Trophoblast cell (in vitro differentiated cells and primary cell): Measurements from ENCODE around the gene COL4A4.

Experiments used
- DNase-seq, 2 donors: peaks; one replicate each; pipeline ENCODE4 v3.0.0-alpha.2; 2016
- H2AFZ ChIP-seq: 2 replicates; pipeline ENCODE4 v1.6.1; 2013; ENCODE audit warnings: low read length, moderate library complexity, mild to moderate bottlenecking; ENCODE audit not compliant: insufficient read depth, poor library complexity
- H2AK5ac ChIP-seq: 2 replicates; pipeline ENCODE4 v1.6.1; 2013; ENCODE audit warnings: mild to moderate bottlenecking, low read length
- H2BK120ac ChIP-seq: 2 replicates; pipeline ENCODE4 v1.6.1; 2013; ENCODE audit warnings: low read length, mild to moderate bottlenecking, moderate library complexity; ENCODE audit not compliant: insufficient read depth, poor library complexity
- H2BK12ac ChIP-seq: 2 replicates; pipeline ENCODE4 v1.6.1; 2013; ENCODE audit warnings: mild to moderate bottlenecking, low read length, moderate library complexity
- H2BK5ac ChIP-seq: 2 replicates; pipeline ENCODE4 v1.6.1; 2013; ENCODE audit warnings: low read length, low read depth, moderate library complexity, mild to moderate bottlenecking; ENCODE audit not compliant: poor library complexity
- H3K14ac ChIP-seq: 2 replicates; pipeline ENCODE4 v1.6.1; 2013; ENCODE audit warnings: mild to moderate bottlenecking, low read length
- H3K18ac ChIP-seq: 2 replicates; pipeline ENCODE4 v1.6.1; 2013; ENCODE audit warnings: mild to moderate bottlenecking, low read length
- H3K23ac ChIP-seq: 2 replicates; pipeline ENCODE4 v1.6.1; 2013; ENCODE audit warnings: low read length
- H3K27ac ChIP-seq: 2 replicates; pipeline ENCODE4 v1.5.1; 2013; ENCODE audit warnings: low read depth, mild to moderate bottlenecking, inconsistent platforms, low read length, moderate library complexity
- H3K27me3 ChIP-seq: 2 replicates; pipeline ENCODE4 v1.6.1; 2013; ENCODE audit warnings: inconsistent platforms, mild to moderate bottlenecking, low read length, moderate library complexity; ENCODE audit not compliant: insufficient read depth
- H3K36me3 ChIP-seq, 2 experiments: 1 replicate in 1 of 2; 2 replicates in 1 of 2; pipeline ENCODE4 v1.6.1; 2013; ENCODE audit warnings: low read length in 2 of 2, mild to moderate bottlenecking in 2 of 2, moderate library complexity in 1 of 2; ENCODE audit not compliant: insufficient read depth in 2 of 2, control insufficient read depth in 1 of 2
- H3K4ac ChIP-seq: 2 replicates; pipeline ENCODE4 v1.6.1; 2013; ENCODE audit warnings: low read depth, mild to moderate bottlenecking, low read length, moderate library complexity
- H3K4me1 ChIP-seq, 2 experiments: 1 replicate in 1 of 2; 2 replicates in 1 of 2; pipeline ENCODE4 v1.6.1; 2013; ENCODE audit warnings: low read length in 2 of 2, mild to moderate bottlenecking in 2 of 2, moderate library complexity in 1 of 2; ENCODE audit not compliant: insufficient read depth in 2 of 2, control insufficient read depth in 1 of 2
- H3K4me2 ChIP-seq: 2 replicates; pipeline ENCODE4 v1.6.1; 2013; ENCODE audit warnings: inconsistent platforms, mild to moderate bottlenecking, low read length, moderate library complexity
- H3K4me3 ChIP-seq: 2 replicates; pipeline ENCODE4 v1.5.1; 2013; ENCODE audit warnings: mild to moderate bottlenecking, low read depth, low read length, inconsistent platforms
- H3K79me1 ChIP-seq: one replicate; pipeline ENCODE4 v1.6.1; 2013; ENCODE audit warnings: low read length
- H3K79me2 ChIP-seq: 2 replicates; pipeline ENCODE4 v1.6.1; 2013; ENCODE audit warnings: low read length, mild to moderate bottlenecking; ENCODE audit not compliant: control insufficient read depth, insufficient read depth, poor library complexity
- H3K9ac ChIP-seq: 2 replicates; pipeline ENCODE4 v1.6.1; 2013; ENCODE audit warnings: mild to moderate bottlenecking, low read length
- H3K9me3 ChIP-seq: 2 replicates; pipeline ENCODE4 v1.6.1; 2013; ENCODE audit warnings: low read depth, mild to moderate bottlenecking, control low read depth, inconsistent platforms, low read length; ENCODE audit not compliant: insufficient read depth
- H4K12ac ChIP-seq: 2 replicates; pipeline ENCODE4 v1.6.1; 2013; ENCODE audit warnings: low read depth, mild to moderate bottlenecking, low read length, moderate library complexity
- H4K8ac ChIP-seq: 2 replicates; pipeline ENCODE4 v1.6.1; 2013; ENCODE audit warnings: low read depth, mild to moderate bottlenecking, low read length, moderate library complexity
- H4K91ac ChIP-seq: one replicate; pipeline ENCODE4 v1.6.1; 2013; ENCODE audit warnings: low read depth, mild to moderate bottlenecking, low read length, moderate library complexity
- WGBS: extraction: QIAGEN DNeasy Blood & Tissue Kit; methylation state at CpG from one replicate; pipeline ENCODE4 v1.1.7; 2013; ENCODE audit warnings: missing lambda C conversion rate; ENCODE audit not compliant: insufficient read length, insufficient coverage; ENCODE audit errors: extremely low coverage; 5-methylcytosine and 5-hydroxymethylcytosine counted together

COL4A4 gene

GRCh38 chr2:227004482-227004881 is 159.5 kb downstream of the COL4A4 start:
- no peak overlapping the region for H3K23ac ChIP-seq
- no peak overlapping the region for H3K27ac ChIP-seq
- no peak for DNase-seq
- no peak overlapping the region for H2BK120ac ChIP-seq
- no peak overlapping the region for H2AK5ac ChIP-seq
- H3K4me3 ChIP-seq = no peak overlapping the region
- no peak overlapping the region for H4K8ac ChIP-seq
- H3K14ac ChIP-seq = no peak overlapping the region
- no peaks in the 10 kb centered on the region for H3K79me2 ChIP-seq
- H3K27me3 ChIP-seq = no peaks in the 10 kb centered on the region
- no peak overlapping the region for H2BK5ac ChIP-seq
- H3K4me1 ChIP-seq = no peaks in the 10 kb centered on the region
- H3K4me2 ChIP-seq = no peak overlapping the region
- no peak overlapping the region for H3K18ac ChIP-seq
- H3K36me3 ChIP-seq = no peaks in the 10 kb centered on the region
- H2BK12ac ChIP-seq = no peak overlapping the region
- no peak overlapping the region for H4K12ac ChIP-seq
- peaks cover 7% of the 10 kb centered on the region for H3K9me3 ChIP-seq
- WGBS = no CpG with 5 or more reads among the region's 6 CpGs
- H2AFZ ChIP-seq = no peak overlapping the region
- no peaks in the 10 kb centered on the region for H3K79me1 ChIP-seq
- H3K4ac ChIP-seq = no peak overlapping the region
- no peak overlapping the region for H4K91ac ChIP-seq
- H3K9ac ChIP-seq = no peak overlapping the region

- no peak overlapping the region for H4K12ac ChIP-seq
- WGBS = no CpG with 5 or more reads among the region's 2 CpGs
- DNase-seq = no peak
- no peak overlapping the region for H2BK12ac ChIP-seq
- no peak overlapping the region for H3K9ac ChIP-seq
- H4K8ac ChIP-seq = no peak overlapping the region
- no peak overlapping the region for H3K23ac ChIP-seq
- H3K36me3 ChIP-seq = peaks cover 5 to 7% of the 10 kb centered on the region in 2 experiments
- no peak overlapping the region for H3K4me2 ChIP-seq
- H4K91ac ChIP-seq = no peak overlapping the region
- no peak overlapping the region for H3K4me3 ChIP-seq
- no peak overlapping the region for H3K18ac ChIP-seq
- no peaks in the 10 kb centered on the region for H3K79me1 ChIP-seq
- H2AFZ ChIP-seq = no peak overlapping the region
- H3K9me3 ChIP-seq = no peaks in the 10 kb centered on the region
- H2AK5ac ChIP-seq = no peak overlapping the region
- no peaks in the 10 kb centered on the region for H3K79me2 ChIP-seq
- no peak overlapping the region for H3K4ac ChIP-seq
- no peak overlapping the region for H3K27ac ChIP-seq
- peaks cover 0 to 7% of the 10 kb centered on the region in 2 experiments for H3K4me1 ChIP-seq
- no peak overlapping the region for H2BK5ac ChIP-seq
- no peaks in the 10 kb centered on the region for H3K27me3 ChIP-seq
- no peak overlapping the region for H3K14ac ChIP-seq
- H2BK120ac ChIP-seq = no peak overlapping the region
Observed at GRCh38 chr2:227000123-227000522, 163.9 kb downstream of the COL4A4 start.

- no peak overlapping the region for H3K18ac ChIP-seq
- H3K9ac ChIP-seq = no peak overlapping the region
- no peak overlapping the region for H3K14ac ChIP-seq
- no peaks in the 10 kb centered on the region for H3K79me1 ChIP-seq
- H3K27ac ChIP-seq = no peak overlapping the region
- H3K79me2 ChIP-seq = no peaks in the 10 kb centered on the region
- H4K12ac ChIP-seq = no peak overlapping the region
- H3K9me3 ChIP-seq = no peaks in the 10 kb centered on the region
- H3K4ac ChIP-seq = no peak overlapping the region
- no peak overlapping the region for H3K23ac ChIP-seq
- H2BK5ac ChIP-seq = no peak overlapping the region
- H2AFZ ChIP-seq = no peak overlapping the region
- H3K4me3 ChIP-seq = no peak overlapping the region
- no peak for DNase-seq
- H2BK120ac ChIP-seq = no peak overlapping the region
- no peak overlapping the region for H4K8ac ChIP-seq
- peaks cover 5 to 7% of the 10 kb centered on the region in 2 experiments for H3K36me3 ChIP-seq
- H3K4me1 ChIP-seq = peaks cover 0 to 7% of the 10 kb centered on the region in 2 experiments
- H4K91ac ChIP-seq = no peak overlapping the region
- no peak overlapping the region for H2AK5ac ChIP-seq
- no peak overlapping the region for H2BK12ac ChIP-seq
- H3K27me3 ChIP-seq = no peaks in the 10 kb centered on the region
- WGBS = no CpG with 5 or more reads among the region's 2 CpGs
- no peak overlapping the region for H3K4me2 ChIP-seq
Observed at GRCh38 chr2:226999661-227000060, 164.3 kb downstream of the COL4A4 start.

GRCh38 chr2:226995625-226996041 is 168.4 kb downstream of the COL4A4 start:
- Histone ChIP-seq H4K91ac (no peak overlapping the region), H3K4me2 (no peak overlapping the region), H2BK120ac (no peak overlapping the region), H2AFZ (no peak overlapping the region), H3K9me3 (no peaks in the 10 kb centered on the region), H3K4me3 (no peak overlapping the region), H2BK12ac (no peak overlapping the region), H3K23ac (no peak overlapping the region), H4K12ac (no peak overlapping the region), H3K36me3 (peaks cover 5 to 7% of the 10 kb centered on the region in 2 experiments), H3K79me2 (no peaks in the 10 kb centered on the region), H2BK5ac (no peak overlapping the region), H4K8ac (no peak overlapping the region), H3K4me1 (peaks cover 0 to 7% of the 10 kb centered on the region in 2 experiments), H2AK5ac (no peak overlapping the region), H3K18ac (no peak overlapping the region), H3K27ac (no peak overlapping the region), H3K79me1 (no peaks in the 10 kb centered on the region), H3K9ac (no peak overlapping the region), H3K27me3 (no peaks in the 10 kb centered on the region), H3K4ac (no peak overlapping the region), H3K14ac (no peak overlapping the region)
- no CpG with 5 or more reads among the region's 15 CpGs for WGBS
- peak in 1 of 2 donors; percentile 1 for DNase-seq
